ENCODE data around the gene TRPC6. TPM values are rescaled to one million over a fixed set of nuclear protein-coding genes. Genes with fewer than 3 reads are reported as not detected.

Gene TRPC6
- total RNA-seq, 1 experiment from 2014 or later: 1.3 TPM

- Mint-ChIP-seq H3K4me1 (peaks cover 29% of the 10 kb centered on the region), H3K27me3 (ENCODE audit: low read depth) (no peaks in the 10 kb centered on the region), H3K36me3 (no peaks in the 10 kb centered on the region), H3K27ac (no peak overlapping the region), H3K4me3 (no peak overlapping the region), H3K9me3 (peaks cover 20% of the 10 kb centered on the region)
- no peak for TF ChIP-seq NR2C2 (CRISPR knock-in tag; IDR thresholded peaks at IDR 0.05)
- TF ChIP-seq OVOL2 (CRISPR knock-in tag; IDR thresholded peaks at IDR 0.05; ENCODE audit: borderline replicate concordance): no peak
- TF ChIP-seq, protein P1, sequence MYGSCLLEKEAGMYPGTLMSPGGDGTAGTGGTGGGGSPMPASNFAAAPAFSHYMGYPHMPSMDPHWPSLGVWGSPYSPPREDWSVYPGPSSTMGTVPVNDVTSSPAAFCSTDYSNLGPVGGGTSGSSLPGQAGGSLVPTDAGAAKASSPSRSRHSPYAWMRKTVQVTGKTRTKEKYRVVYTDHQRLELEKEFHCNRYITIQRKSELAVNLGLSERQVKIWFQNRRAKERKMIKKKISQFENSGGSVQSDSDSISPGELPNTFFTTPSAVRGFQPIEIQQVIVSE (CRISPR knock-in tag; IDR thresholded peaks at IDR 0.05; ENCODE audit: borderline replicate concordance): no peak
- TF ChIP-seq SOX15 (CRISPR knock-in tag; IDR thresholded peaks at IDR 0.05): no peak
- 0 out of 2 replicates have a peak, but pooled peaks have one; percentile 8 for TF ChIP-seq USF2 (CRISPR knock-in tag; IDR thresholded peaks at IDR 0.05)
- TF ChIP-seq NFYB (CRISPR knock-in tag; conservative IDR thresholded peaks at IDR 0.05; ENCODE audit: low read depth): peak; percentile 34; the same call in 1 of the 2 replicates
- TF ChIP-seq CBFB (CRISPR knock-in tag; IDR thresholded peaks at IDR 0.05; ENCODE audit: low read depth): no peak
- no peak for TF ChIP-seq TCF7 (CRISPR knock-in tag; IDR thresholded peaks at IDR 0.05; ENCODE audit: low read depth)
- TF ChIP-seq GTF2I (CRISPR knock-in tag; conservative IDR thresholded peaks at IDR 0.05): no peak
- TF ChIP-seq FOXJ3 (CRISPR knock-in tag; IDR thresholded peaks at IDR 0.05; ENCODE audit: borderline replicate concordance): no peak
- POLR2A ChIA-PET: no interaction called here
- ATAC-seq (peak; percentile 20), DNase-seq (ENCODE audit: low spot score) (no peak)
- CTCF ChIA-PET: interaction anchor here (1.1 to 3.1 kb wide), 4 partner anchors 9 to 577 kb away, joined by 3 to 22 read pairs (median 9); no protein-coding TSS in a partner anchor
Measured at GRCh38 chr11:101429703-101430540, 153.9 kb downstream of the TRPC6 start.

DNA sequence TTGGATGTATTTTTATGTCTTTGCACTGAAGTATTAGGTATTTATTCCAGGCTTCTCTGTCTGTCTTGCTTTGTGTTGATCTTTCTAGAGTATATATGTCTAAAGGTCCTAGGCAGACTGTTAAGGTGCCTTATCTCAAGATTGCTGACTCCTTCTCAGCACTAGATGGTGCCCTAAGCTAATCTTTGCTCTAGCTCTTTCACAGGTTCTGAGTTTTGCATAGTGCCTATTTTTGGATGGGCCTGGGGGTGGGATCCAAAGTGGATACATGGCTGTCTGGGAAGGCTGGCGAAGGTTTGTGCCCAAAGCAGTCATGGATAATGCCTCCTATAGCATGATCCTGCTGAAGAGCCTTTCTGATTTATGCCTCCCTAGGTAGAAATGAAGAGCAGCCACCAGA lies 154.9 kb downstream of the TRPC6 start:
- H3K27me3 Mint-ChIP-seq (ENCODE audit: low read depth): no peaks in the 10 kb centered on the region
- peaks cover 20% of the 10 kb centered on the region for H3K9me3 Mint-ChIP-seq
- ChIA-PET CTCF (interaction anchor here (0.7 to 3.1 kb wide), 5 partner anchors 9 to 1237 kb away, joined by 3 to 22 read pairs (median 4); no protein-coding TSS in a partner anchor), POLR2A (no interaction called here)
- H3K36me3 Mint-ChIP-seq: no peaks in the 10 kb centered on the region
- H3K4me1 Mint-ChIP-seq: peaks cover 29% of the 10 kb centered on the region
- ATAC-seq (peak; percentile 89), DNase-seq (ENCODE audit: low spot score) (no peak)
- no peak overlapping the region for H3K4me3 Mint-ChIP-seq
- TF ChIP-seq ZNF532 (CRISPR knock-in tag; IDR thresholded peaks at IDR 0.05; ENCODE audit: borderline replicate concordance) (no peak), ZNF138 (CRISPR knock-in tag; conservative IDR thresholded peaks at IDR 0.05) (no peak), ZNF121 (CRISPR knock-in tag; IDR thresholded peaks at IDR 0.05) (peak; percentile 85)
- TF ChIP-seq, protein P2, sequence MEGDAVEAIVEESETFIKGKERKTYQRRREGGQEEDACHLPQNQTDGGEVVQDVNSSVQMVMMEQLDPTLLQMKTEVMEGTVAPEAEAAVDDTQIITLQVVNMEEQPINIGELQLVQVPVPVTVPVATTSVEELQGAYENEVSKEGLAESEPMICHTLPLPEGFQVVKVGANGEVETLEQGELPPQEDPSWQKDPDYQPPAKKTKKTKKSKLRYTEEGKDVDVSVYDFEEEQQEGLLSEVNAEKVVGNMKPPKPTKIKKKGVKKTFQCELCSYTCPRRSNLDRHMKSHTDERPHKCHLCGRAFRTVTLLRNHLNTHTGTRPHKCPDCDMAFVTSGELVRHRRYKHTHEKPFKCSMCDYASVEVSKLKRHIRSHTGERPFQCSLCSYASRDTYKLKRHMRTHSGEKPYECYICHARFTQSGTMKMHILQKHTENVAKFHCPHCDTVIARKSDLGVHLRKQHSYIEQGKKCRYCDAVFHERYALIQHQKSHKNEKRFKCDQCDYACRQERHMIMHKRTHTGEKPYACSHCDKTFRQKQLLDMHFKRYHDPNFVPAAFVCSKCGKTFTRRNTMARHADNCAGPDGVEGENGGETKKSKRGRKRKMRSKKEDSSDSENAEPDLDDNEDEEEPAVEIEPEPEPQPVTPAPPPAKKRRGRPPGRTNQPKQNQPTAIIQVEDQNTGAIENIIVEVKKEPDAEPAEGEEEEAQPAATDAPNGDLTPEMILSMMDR (IDR thresholded peaks at IDR 0.05): no peak
- no peak overlapping the region for H3K27ac Mint-ChIP-seq

Measured in WTC11 (cell line).